OCI-LY7 (cell line): ENCODE results near the gene SMIM44. TPM values are rescaled to one million over a fixed set of nuclear protein-coding genes. Genes with fewer than 3 reads are reported as not detected.
A peak's percentile ranks its signal among the peaks of the same experiment; 100 is the strongest.

ENCODE experiments used
- BruUV-seq: library from RNA; stranded (reverse); fragments of 400-500 nt; replicated peaks from 2 replicates; lab custom pipeline; 2021; lab: Mats Ljungman, UMichigan
- CTCF ChIA-PET: fragments of 300-600 bp; sonication (Branson Sonifier 250); formaldehyde crosslinking; loops from one replicate; lab custom pipeline; 2022; ENCODE audit warnings: antibody characterized with exemption; ENCODE audit not compliant: unreplicated experiment; lab: Charles Lee
- POLR2A ChIA-PET: fragments of 300-600 bp; sonication (Branson Sonifier 250); formaldehyde crosslinking; loops from one replicate; lab custom pipeline; 2022; ENCODE audit warnings: antibody characterized with exemption; lab: Charles Lee
- DNase-seq: peaks from one replicate; pipeline ENCODE4 v3.0.0-alpha.2; 2015; ENCODE audit warnings: low spot score
- H2AFZ ChIP-seq: fragments of 200-600 bp; sonication (generic), shearing (Covaris generic); 2 replicates; pipeline ENCODE4 v1.6.1; 2014; ENCODE audit warnings: mild to moderate bottlenecking, antibody characterized with exemption, low read length, moderate library complexity
- H3K27ac ChIP-seq: fragments of 200-600 bp; sonication (generic); 2 replicates; pipeline ENCODE4 v1.5.1; 2014; ENCODE audit warnings: mixed run types, low read depth, mild to moderate bottlenecking, moderate library complexity, low read length, inconsistent platforms; ENCODE audit not compliant: poor library complexity, severe bottlenecking
- H3K36me3 ChIP-seq: fragments of 200-600 bp; sonication (generic); 2 replicates; pipeline ENCODE4 v1.6.1; 2014; ENCODE audit warnings: mild to moderate bottlenecking, antibody characterized with exemption, low read length, moderate library complexity, mixed read lengths; ENCODE audit not compliant: insufficient read depth
- H3K4me1 ChIP-seq: fragments of 200-600 bp; sonication (generic); 2 replicates; pipeline ENCODE4 v1.5.1; 2014; ENCODE audit warnings: mild to moderate bottlenecking, low read length; ENCODE audit not compliant: insufficient read depth, poor library complexity, severe bottlenecking
- H3K4me2 ChIP-seq: fragments of 200-600 bp; sonication (generic); 2 replicates; pipeline ENCODE4 v1.6.1; 2014; ENCODE audit warnings: mild to moderate bottlenecking, low read length
- H3K4me3 ChIP-seq: fragments of 200-600 bp; sonication (generic); 2 replicates; pipeline ENCODE4 v1.5.1; 2014; ENCODE audit warnings: mild to moderate bottlenecking, low read depth, low read length; ENCODE audit not compliant: poor library complexity, severe bottlenecking
- H3K79me2 ChIP-seq: fragments of 200-600 bp; sonication (generic); 2 replicates; pipeline ENCODE4 v1.6.1; 2016; ENCODE audit warnings: low read depth, mild to moderate bottlenecking, low read length, moderate library complexity, mixed read lengths; ENCODE audit not compliant: insufficient read depth
- H3K9me2 ChIP-seq: fragments of 200-600 bp; sonication (generic); 2 replicates; pipeline ENCODE4 v1.6.1; 2016; ENCODE audit warnings: mild to moderate bottlenecking, low read length, mixed read lengths; ENCODE audit not compliant: insufficient read depth
- H3K9me3 ChIP-seq: fragments of 200-600 bp; sonication (generic); 2 replicates; pipeline ENCODE4 v1.6.1; 2014; ENCODE audit warnings: mild to moderate bottlenecking, mixed run types, low read length, mixed read lengths
- H4K20me1 ChIP-seq: fragments of 200-600 bp; sonication (generic); 2 replicates; pipeline ENCODE4 v1.6.1; 2014; ENCODE audit warnings: mild to moderate bottlenecking, antibody characterized with exemption, low read length, moderate library complexity, mixed read lengths; ENCODE audit not compliant: insufficient read depth
- CTCF ChIP-seq: fragments of 200-600 bp; sonication (generic); conservative IDR thresholded peaks from 2 replicates; pipeline ENCODE4 v1.5.1; 2014; ENCODE audit warnings: mild to moderate bottlenecking, antibody characterized with exemption, low read length, moderate library complexity, mixed read lengths
- EZH2phosphoT487 ChIP-seq: fragments of 200-600 bp; sonication (generic); IDR thresholded peaks from 2 replicates; pipeline ENCODE4 v1.6.1; 2018; ENCODE audit warnings: low read depth, borderline replicate concordance, mild to moderate bottlenecking, mixed run types, antibody characterized with exemption, low read length, moderate library complexity, mixed read lengths
- intact Hi-C: fragments of 100-400 bp; cut with micrococcal nuclease; formaldehyde crosslinking; loops from one replicate; pipeline ENCODE4 v1.10.0; 2022; ENCODE audit not compliant: unreplicated experiment
- total RNA-seq, 2 experiments: library from RNA; depleted of rRNA in 1 of 2; stranded (reverse); fragments of >200 nt in 1 of 2; shearing (Covaris generic) in 1 of 2; gene quantifications; 2 replicates each; pipeline ENCODE4 v1.2.3, GENCODE V29; 2014 to 2022

SMIM44 gene
- total RNA-seq, 2 experiments from 2014 or later, result not detected

- H3K36me3 ChIP-seq, result peaks cover 39% of the 10 kb centered on the region
- H3K4me2 ChIP-seq, result no peak overlapping the region
- CTCF ChIA-PET, result no interaction called here
- peaks cover 16% of the 10 kb centered on the region for H3K4me1 ChIP-seq
- H3K9me2 ChIP-seq, result no peaks in the 10 kb centered on the region
- no peak overlapping the region for H2AFZ ChIP-seq
- no peak overlapping the region for H3K27ac ChIP-seq
- H3K79me2 ChIP-seq, result peaks cover 4% of the 10 kb centered on the region; the same call in 1 of the 2 replicates
- intact Hi-C loops, result no loop called here
- TF ChIP-seq CTCF (no peak), EZH2phosphoT487 (no peak)
- H3K9me3 ChIP-seq, result no peaks in the 10 kb centered on the region
- POLR2A ChIA-PET, result interaction anchor here (1.1 to 1.6 kb wide), 2 partner anchors 14 to 39 kb away, joined by 4 to 5 read pairs; no protein-coding TSS in a partner anchor
- H3K4me3 ChIP-seq, result no peak overlapping the region
- DNase-seq, result no peak
- no peaks in the 10 kb centered on the region for H4K20me1 ChIP-seq
- no TSS peak for BruUV-seq
Observed at GRCh38 chr19:3518255-3518654, 35.0 kb upstream of the SMIM44 start.

GRCh38 chr19:3517638-3518037, 34.4 kb upstream of the SMIM44 start:
- no peak overlapping the region for H3K4me2 ChIP-seq
- no peak overlapping the region for H3K4me3 ChIP-seq
- DNase-seq, result no peak
- BruUV-seq, result no TSS peak
- no peaks in the 10 kb centered on the region for H3K9me2 ChIP-seq
- H3K79me2 ChIP-seq, result peaks cover 4% of the 10 kb centered on the region; the same call in 1 of the 2 replicates
- ChIA-PET POLR2A (interaction anchor here (1.1 to 1.6 kb wide), 2 partner anchors 13 to 39 kb away, joined by 4 to 5 read pairs; no protein-coding TSS in a partner anchor), CTCF (no interaction called here)
- no peaks in the 10 kb centered on the region for H4K20me1 ChIP-seq
- intact Hi-C loops, result no loop called here
- H3K36me3 ChIP-seq, result peaks cover 34% of the 10 kb centered on the region; the same call in 1 of the 2 replicates
- TF ChIP-seq CTCF (no peak), EZH2phosphoT487 (no peak)
- no peaks in the 10 kb centered on the region for H3K9me3 ChIP-seq
- no peak overlapping the region for H3K27ac ChIP-seq
- H2AFZ ChIP-seq, result no peak overlapping the region
- H3K4me1 ChIP-seq, result peaks cover 16% of the 10 kb centered on the region

GRCh38 chr19:3516675-3517207, 33.5 kb upstream of the SMIM44 start:
- BruUV-seq, result no TSS peak
- DNase-seq, result peak; percentile 79
- Histone ChIP-seq H3K4me2 (peak overlapping the region; percentile 28; the same call in 1 of the 2 replicates), H3K4me1 (peaks cover 16% of the 10 kb centered on the region), H3K9me3 (no peaks in the 10 kb centered on the region), H3K9me2 (no peaks in the 10 kb centered on the region), H4K20me1 (no peaks in the 10 kb centered on the region; the same call in 1 of the 2 replicates), H3K27ac (peak overlapping the region; percentile 43), H2AFZ (no peak overlapping the region), H3K36me3 (peaks cover 30% of the 10 kb centered on the region; the same call in 1 of the 2 replicates), H3K79me2 (peaks cover 4% of the 10 kb centered on the region; the same call in 1 of the 2 replicates), H3K4me3 (no peak overlapping the region)
- TF ChIP-seq EZH2phosphoT487 (no peak), CTCF (no peak)
- intact Hi-C loops, result no loop called here
- POLR2A ChIA-PET, result interaction anchor here (1.6 kb wide), 1 partner anchor 12 kb away, joined by 5 read pairs; no protein-coding TSS in a partner anchor
- CTCF ChIA-PET, result interaction anchor here (0.9 kb wide), 1 partner anchor 37 kb away, joined by 3 read pairs; no protein-coding TSS in a partner anchor
